ENCODE measurements around the gene UTP4.

Gene UTP4

GRCh38 chr16:69089091-69089910, 43.1 kb upstream of the UTP4 start:
- H3K4me3 ChIP-seq (replicated peaks; ENCODE audit: low read depth, low read length), result no peak overlapping the region
- DNase-seq (ENCODE audit: low read depth), result no peak
- no peak for TF ChIP-seq CTCF (IDR thresholded peaks at IDR 0.05; ENCODE audit: low read length, missing control alignments)

GRCh38 chr16:69093974-69094373, 38.5 kb upstream of the UTP4 start:
- no peak overlapping the region for H3K4me3 ChIP-seq (replicated peaks; ENCODE audit: low read depth, low read length)
- no peak for DNase-seq (ENCODE audit: low read depth)
- TF ChIP-seq CTCF (IDR thresholded peaks at IDR 0.05; ENCODE audit: low read length, missing control alignments), result no peak

GRCh38 chr16:69094501-69094900, 37.9 kb upstream of the UTP4 start:
- no peak for DNase-seq (ENCODE audit: low read depth)
- TF ChIP-seq CTCF (IDR thresholded peaks at IDR 0.05; ENCODE audit: low read length, missing control alignments), result no peak
- no peak overlapping the region for H3K4me3 ChIP-seq (replicated peaks; ENCODE audit: low read depth, low read length)

GRCh38 chr16:69095193-69095592, 37.3 kb upstream of the UTP4 start:
- DNase-seq (ENCODE audit: low read depth), result no peak
- no peak overlapping the region for H3K4me3 ChIP-seq (replicated peaks; ENCODE audit: low read depth, low read length)
- no peak for TF ChIP-seq CTCF (IDR thresholded peaks at IDR 0.05; ENCODE audit: low read length, missing control alignments)

GRCh38 chr16:69100071-69100691, 32.3 kb upstream of the UTP4 start:
- DNase-seq (ENCODE audit: low read depth), result no peak
- TF ChIP-seq CTCF (IDR thresholded peaks at IDR 0.05; ENCODE audit: low read length, missing control alignments), result no peak
- H3K4me3 ChIP-seq (replicated peaks; ENCODE audit: low read depth, low read length), result no peak overlapping the region

- DNase-seq (ENCODE audit: low read depth), result peak; percentile 67
- TF ChIP-seq CTCF (IDR thresholded peaks at IDR 0.05; ENCODE audit: low read length, missing control alignments), result peak; percentile 35
- peak within 1 kb of the TSS; percentile 58 for H3K4me3 ChIP-seq (replicated peaks; ENCODE audit: low read depth, low read length)
Observed at GRCh38 chr16:69105501-69106361, 26.7 kb upstream of the UTP4 start, which contains the start of gene HAS3. Gene HAS3 (plus strand): TSS chr16:69105653. CDS start chr16:69109396, 3,743 bp downstream.
